ENCODE data around the gene DUSP19. TPM values are rescaled to one million over a fixed set of nuclear protein-coding genes. Genes with fewer than 3 reads are reported as not detected.

DUSP19 gene
- total RNA-seq, 1 donor from 2014 or later: 0.80 TPM

DNA sequence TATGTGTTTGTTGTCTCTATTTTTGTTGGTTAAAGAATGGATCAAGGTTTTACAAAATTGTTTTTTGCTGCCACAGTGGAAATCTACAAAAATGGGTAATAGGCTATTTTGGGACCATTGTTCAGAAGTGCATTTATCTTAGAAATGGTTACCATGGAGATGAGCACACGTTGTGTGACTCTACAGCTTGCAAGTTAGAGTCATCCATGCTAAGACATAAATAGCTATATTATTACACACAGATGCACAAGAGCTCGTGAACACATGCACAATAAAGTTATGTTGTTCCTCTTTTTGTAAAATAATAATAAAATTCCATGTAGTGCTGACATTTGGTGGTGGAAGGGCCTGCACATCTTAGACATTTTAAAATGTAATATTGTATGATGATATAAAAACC lies 15.5 kb upstream of the DUSP19 start:
- intact Hi-C loops (cut with micrococcal nuclease): no loop called here

DNA sequence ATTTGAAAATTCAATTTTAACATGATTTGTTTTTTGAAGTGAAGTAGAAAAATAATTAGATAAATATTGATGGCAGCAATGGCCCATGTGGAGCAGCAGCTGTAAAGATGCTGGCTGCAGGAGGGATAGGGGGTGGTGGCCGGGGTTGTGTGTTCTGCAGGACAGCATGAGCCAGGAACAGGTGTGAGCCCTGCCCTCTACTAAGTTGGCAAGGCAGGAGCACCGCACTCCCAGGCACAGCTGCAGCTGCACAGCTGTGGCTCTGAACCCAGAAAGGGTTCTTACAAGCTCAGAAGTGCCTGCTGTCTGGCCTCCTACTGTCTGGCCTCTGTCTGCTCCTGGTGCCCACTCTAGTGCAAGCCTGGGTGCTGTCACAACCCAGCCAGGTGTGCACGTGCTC lies 10.0 kb upstream of the DUSP19 start:
- intact Hi-C loops (cut with micrococcal nuclease): no loop called here

DNA sequence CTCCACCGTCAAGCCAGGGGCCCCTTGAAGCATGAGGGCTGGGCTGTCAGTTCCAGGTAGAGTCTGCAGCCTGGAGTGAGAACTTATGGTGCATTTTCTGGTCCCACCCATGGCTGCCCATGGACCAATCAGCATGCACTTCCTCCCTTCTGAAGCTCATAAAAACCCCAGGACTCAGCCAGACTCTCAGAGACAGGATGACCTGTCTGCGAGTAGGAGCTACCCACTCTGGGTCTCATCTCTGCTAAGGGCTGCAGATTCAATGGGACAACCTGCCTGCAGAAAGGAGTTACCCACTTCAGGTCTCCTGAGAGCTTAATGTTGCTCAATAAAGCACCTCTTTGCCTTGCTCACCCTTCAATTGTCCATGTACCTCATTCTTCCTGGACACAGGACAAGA lies 9.4 kb upstream of the DUSP19 start:
- intact Hi-C loops (cut with micrococcal nuclease): no loop called here

DNA sequence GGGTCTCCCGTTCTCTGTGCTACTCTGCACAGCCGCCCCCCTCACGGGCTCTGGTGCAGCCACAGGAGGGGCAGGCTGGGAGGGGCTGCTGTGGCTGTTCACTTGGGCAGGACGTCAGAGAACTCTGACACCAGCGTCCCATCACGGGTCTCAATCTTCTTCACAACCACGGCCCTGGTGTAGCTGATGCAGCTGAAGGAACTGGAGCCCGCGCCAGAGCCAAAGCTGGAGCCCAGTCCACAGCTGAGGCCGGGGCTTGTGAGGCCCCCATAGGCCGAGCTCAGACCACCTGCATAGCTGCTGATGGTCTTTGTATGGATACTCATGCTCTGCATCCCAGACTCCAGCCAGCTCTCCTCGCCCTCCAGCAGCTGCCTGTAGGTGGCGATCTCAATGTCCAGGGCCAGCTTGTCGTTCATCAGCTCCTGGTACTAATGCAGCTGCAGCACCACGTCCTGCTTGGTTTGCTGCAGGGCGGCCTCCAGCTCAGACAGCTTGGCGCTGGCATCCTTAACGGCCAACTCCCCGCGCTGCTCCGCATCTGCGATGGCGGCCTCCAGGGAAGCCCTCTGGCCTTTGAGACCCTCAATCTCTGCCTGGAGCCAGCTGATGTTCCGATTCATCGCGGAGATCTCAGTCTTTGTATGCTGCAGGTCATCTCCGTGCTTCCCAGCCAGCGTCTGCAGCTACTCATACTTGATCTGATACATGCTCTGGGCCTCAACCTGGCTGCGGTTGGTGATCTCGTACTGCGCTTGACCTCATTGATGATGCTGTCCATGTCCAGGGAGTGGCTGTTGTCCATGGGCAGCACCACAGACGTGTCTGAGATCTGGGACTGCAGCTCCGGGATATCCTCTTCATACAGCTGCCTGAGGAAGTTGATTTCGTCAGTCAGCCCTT lies 7.4 kb upstream of the DUSP19 start:
- intact Hi-C loops (cut with micrococcal nuclease): no loop called here

DNA sequence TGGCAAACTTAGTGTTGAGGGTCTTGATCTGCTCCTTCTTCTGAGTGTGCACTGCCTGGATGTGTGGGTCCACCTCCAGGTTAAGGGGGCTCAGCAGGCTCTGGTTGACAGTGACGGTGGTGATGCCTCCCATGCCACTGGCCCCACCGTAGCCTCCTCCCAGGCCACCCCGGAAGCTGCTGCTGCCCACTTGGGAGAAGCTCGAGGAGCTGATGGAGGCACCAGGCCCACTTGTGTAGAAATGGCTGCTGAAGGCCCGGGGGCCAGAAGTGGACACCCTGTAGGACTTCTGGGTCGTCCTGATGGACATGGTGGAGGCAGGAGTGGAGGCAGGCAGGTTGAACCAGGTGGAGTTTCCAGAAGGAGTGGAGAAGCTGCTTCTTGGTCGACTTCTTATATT lies 6.4 kb upstream of the DUSP19 start:
- intact Hi-C loops (cut with micrococcal nuclease): no loop called here

DNA sequence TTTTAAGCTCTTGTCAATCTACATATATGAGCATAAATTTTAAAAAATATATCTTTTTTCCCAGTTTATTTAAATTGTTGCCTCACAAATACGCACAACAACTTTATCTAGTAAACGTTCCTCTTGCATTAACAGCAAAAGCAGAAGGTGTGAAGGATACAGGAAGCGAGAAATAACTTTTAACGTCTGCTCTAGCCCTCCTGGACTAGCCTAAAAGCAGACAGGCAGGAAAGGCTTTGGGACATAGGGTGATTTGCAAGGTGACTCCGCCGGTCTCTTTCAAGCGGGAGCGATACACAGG lies 434 bp upstream of the DUSP19 start:
- intact Hi-C loops (cut with micrococcal nuclease): loop anchor here (1.0 kb wide), 3 partner anchors 40 to 362 kb away; partner anchors contain the start of genes DNAJC10, NCKAP1 and NUP35

DNA sequence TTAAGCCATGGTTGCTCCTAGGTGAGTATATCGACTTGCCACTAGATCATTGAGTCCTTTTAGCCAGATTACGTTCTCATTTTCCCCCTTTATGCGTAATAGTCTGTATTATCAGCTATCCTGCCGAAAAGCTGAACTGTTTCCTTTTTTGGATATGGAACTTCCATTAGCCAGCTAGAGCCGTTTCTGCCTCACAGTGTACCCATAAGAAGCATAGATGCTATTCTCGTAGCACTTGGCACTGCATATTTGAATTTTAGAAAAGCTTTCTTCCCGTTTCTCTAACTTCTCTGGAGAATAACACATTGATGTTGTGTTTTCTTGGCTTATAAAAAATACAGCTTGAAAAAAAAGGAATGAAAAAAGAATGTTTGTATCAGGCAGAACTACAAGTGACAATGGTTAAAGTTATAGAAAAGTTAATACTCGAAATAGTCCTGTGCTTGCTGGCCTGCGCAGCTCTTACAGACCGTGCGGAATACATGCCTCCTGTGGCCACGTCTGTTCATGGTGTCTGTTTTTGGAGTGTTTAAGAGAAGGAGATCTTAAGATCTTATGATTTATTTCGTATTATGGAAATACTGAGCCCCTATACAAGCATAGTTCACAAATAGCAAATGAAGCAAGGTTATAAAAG lies 710 bp downstream of the DUSP19 start:
- intact Hi-C loops (cut with micrococcal nuclease): no loop called here

DNA sequence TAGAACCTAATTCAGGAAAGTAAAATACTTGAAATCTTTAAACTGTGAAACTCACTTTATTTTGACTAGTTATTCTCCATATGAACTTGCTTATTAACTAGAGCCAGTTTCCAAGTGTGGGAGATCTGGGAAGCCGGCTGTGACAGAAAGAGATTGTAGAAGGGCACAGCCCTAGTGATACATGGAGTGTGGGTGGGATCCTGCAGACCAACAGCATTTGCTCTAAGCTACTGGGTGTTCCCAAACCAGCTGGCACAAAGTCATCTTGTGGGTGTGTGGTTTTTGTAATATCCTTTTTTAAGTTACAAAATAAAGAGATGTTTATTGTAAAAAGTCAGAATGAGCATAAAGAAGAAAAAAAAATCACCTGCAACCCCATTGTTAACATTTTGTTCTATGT lies 3.4 kb downstream of the DUSP19 start:
- intact Hi-C loops (cut with micrococcal nuclease): no loop called here

DNA sequence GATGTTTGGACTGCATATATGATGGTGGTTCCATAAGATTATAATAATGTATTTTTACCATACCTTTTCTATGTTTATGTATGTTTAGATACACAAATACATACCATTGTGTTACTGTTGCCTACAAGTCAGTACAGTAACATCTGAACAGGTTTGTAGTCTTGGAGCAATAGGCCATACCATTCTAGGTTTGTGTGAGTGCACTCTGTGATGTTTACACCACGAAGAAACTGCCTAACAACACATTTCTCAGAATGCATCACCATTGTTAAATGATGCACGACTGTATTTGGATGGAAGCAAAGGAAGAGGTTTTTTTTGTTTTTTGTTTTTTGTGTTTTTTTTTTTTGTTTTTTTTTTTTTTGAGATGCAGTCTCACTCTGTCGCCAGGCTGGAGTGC lies 9.5 kb downstream of the DUSP19 start:
- intact Hi-C loops (cut with micrococcal nuclease): no loop called here

DNA sequence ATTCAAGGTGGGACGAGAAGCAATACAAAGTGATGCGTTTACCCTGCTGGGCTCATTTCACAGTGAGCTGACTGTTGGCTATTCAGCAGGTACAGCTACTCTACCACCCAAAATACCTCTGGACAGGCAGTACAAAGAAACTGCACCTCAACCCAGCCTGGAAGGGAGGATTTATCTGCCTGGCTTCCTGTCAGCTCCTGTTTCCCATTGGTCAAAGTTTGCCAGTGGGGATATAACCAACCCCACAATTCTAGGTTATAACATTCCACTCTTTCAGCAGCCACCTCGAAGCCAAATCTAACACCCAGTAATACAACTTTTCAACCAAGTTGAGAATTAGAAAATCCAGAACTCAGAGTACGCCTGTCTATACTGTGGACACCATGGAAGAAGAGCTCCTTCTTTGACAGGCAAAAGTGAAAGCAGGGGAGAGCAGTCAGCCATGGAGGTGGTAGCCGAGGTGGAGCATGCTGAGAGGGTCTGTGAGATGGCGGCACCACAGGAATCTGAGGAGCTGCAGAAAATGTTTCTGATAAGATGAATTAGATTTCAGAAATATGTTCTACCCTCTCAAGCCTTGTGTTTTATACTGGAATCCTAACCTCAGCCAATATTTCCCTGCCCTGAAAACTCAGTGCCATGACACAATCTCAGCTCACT lies 10.8 kb downstream of the DUSP19 start:
- intact Hi-C loops (cut with micrococcal nuclease): no loop called here

DNA sequence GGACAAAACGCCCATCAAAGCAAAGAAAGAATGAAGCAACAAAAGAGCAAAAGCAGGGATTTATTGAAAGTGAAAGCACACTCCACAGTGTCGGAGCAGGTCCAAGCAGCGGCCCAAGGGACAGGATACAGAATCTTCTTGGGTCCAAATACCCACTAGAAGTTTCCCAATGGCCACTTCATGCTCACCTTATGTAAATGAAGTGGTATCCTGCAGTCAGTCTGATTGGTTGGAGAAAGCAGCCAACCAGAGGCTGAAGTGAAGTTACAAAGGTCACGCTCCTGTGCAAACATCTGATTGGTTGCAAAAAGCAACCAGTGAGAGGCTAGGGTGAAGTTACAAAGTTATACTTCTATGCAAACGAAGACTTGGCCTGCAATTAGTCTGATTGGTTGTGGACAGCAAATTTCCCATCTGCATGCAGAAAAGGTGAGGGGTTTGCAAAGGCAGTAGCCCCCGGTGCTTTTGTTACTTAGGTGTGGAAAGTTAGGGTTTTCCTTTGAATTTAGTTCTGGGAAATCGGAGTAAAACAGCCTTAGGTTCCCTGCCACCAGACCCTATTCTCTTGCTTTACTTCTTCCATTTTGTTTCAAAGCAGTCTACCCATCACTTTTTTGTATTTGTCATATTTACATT lies 12.9 kb downstream of the DUSP19 start:
- intact Hi-C loops (cut with micrococcal nuclease): no loop called here

DNA sequence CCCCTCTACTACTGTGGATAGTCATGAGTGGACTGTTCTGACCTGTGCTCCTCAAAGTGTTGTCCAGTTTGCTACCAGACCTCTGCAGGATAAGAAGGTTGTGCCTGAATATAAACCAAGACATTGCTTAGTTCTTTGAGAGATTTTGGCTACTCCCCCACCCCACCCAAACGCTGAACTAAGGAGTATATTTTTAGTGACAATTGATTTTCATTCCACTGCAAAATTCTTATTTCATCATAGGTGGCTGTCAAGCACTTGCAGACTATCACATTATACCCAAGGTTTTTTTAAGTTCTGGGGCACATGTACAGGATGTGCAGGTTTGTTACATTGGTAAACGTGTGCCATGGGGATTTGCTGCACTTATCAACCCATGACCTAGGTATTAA lies 13.4 kb downstream of the DUSP19 start:
- intact Hi-C loops (cut with micrococcal nuclease): no loop called here

DNA sequence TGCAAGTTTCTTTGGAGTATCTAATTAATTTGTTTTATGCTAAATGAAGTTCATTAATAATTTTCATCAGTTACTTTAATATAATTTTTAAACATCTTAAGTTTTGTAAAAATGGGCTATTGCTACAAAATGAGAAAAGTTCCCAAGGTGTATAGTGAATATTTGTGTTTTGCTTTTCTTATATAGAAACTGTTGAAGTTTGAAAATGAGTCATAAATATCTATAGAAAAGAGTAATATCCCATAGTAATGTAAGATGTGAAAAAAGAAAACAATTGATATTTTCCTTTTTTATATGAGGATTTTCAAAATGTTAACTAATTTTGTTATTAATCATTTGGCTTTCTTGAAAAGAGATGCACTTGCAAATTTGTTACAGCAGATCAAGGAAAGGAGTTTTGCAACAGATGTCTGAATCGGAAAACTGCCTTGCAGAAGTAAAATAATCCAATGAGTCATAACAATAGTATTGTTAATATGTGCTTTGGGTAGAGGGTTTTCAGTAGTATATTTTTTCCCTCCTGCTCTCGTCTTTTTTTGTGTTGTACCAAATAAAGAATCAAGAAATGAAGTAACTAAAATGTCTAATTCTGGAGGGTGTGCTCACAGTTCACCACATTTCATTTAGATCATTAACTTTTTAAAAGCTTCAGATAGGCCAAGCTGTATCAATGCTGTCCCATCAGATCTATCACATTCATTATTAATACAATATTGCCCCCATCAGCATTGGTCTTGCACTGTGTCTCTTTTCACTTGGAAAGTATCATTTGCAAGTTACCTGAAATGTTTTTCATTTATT lies 15.5 kb downstream of the DUSP19 start:
- intact Hi-C loops (cut with micrococcal nuclease): no loop called here

DNA sequence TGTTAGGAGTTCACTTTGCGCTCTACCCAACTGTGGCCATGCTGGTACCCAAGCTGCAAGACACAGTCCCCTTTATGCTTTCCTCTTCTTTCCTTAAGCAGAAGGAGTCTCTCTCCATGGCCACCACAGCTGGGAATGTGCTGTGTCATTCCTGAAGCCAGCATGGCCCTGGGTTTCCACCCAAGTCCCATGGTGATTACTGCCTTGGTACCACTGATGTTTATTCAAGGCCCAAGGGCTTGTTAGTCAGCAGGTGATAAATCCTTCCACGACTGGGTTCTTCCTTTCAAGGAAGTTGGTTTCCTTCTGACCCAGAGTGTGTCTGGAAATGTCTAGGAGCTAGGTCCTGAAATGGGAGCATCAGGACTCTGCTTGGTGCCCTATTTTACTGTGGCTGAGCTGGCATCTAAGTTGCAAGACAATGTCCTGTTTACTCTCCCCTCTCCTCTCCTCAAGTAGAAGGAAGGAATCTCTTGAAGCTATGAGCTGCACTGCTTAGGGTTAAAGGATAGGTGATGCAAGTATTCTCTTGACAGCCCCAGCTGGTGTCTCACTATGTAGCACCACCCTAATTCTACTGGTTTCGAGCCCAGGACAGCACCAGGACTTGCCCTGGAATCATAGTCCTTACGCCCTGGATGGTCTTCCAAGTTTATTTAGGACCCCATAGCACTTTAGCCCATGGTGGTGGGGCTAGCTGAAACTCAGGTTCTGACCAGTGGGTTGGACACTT lies 27.0 kb downstream of the DUSP19 start:
- intact Hi-C loops (cut with micrococcal nuclease): no loop called here

DNA sequence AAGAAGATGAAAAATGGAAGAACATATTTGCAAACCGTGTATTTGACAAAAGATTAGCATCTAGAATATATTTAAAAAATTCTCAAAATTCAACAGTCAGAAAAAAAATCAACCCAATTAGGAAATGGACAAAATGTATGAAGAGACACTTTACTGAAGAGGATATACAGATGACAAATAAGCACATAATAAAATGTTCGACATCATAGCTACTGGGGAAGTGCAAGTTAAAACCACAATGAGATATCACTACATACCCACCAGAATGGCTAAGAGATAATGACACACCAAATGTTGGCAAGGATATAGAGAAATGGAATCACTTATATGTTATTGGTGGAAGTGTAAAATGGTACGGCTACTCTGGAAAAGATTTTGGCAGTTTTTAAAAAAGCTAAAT lies 34.0 kb downstream of the DUSP19 start:
- intact Hi-C loops (cut with micrococcal nuclease): no loop called here

DNA sequence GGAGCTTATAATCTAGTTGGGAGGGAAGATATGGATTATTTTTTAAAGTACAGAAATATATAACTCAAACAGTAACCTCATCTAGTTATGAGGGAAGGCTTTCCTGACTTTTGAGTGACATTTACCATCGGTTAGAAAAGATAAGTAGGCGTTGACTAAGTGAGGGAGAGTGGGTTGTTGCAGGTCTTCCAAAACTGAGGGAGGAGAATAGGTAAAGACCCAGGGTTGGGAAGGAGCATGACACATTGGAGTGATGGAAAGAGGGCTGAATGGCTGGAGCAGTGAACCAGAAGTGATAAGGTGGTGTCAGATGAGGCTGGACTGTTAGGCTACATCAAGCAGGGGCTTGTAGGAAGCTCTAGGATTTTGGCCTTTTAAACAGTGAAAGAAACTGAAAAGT lies 35.1 kb downstream of the DUSP19 start:
- intact Hi-C loops (cut with micrococcal nuclease): no loop called here

DNA sequence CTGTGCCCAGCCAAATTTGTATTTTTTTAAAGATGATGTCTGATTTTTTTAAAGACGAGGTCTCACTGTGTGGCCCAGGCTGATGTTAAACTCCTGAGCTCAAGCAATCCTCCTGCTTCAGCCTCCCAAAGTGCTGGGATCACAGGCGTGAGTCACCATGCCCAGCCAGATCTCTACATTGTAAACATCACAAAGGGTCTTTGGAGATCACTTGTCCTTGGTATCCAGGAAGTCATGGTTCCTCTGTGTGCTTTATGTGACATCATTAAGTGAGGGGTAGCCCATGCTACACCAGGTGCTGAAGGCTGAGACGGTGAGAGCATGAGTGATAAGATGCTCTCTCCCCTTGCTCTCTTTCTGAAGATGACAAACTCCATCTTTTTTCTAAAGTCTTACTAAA lies 38.7 kb downstream of the DUSP19 start:
- intact Hi-C loops (cut with micrococcal nuclease): no loop called here

DNA sequence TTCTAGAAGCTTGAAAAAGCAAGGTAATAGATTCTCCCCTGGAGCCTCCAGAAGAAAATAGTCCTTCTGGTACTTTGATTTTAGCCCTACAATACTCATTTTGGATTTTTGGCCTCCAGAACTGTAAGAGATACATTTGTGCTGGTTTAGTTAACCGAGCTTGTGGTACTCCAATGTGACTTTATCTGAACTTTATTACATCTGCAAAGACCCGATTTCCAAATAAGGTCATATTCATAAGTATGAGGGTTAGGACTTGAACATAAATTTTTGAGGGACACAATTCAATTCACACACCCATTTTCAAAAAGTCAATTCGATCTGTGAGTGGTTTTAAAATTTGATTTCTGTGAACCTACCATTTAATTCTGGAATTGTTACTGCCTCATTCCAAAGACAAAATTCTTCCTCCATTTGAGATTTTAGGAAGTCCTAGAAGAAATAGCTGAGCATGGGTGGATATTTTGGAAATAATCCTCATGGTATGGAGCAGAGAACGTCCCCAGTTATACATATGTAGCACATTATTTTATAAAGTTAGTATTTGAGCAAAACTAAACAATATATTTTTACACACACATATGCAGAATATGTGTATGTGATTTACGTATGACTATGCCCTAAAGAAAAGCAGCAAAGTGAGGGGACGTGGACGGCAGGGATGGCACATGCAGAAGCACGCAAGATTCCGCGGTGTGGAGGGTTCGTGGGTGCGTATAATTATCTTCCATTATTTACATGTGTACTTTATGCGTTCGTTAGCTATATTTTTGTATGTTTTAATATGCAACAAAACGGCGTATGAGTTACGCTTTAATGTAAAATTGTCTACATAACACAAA lies 44.8 kb downstream of the DUSP19 start:
- intact Hi-C loops (cut with micrococcal nuclease): loop anchor here (10.0 kb wide), 1 partner anchor 91 kb away; no protein-coding TSS in a partner anchor

DNA sequence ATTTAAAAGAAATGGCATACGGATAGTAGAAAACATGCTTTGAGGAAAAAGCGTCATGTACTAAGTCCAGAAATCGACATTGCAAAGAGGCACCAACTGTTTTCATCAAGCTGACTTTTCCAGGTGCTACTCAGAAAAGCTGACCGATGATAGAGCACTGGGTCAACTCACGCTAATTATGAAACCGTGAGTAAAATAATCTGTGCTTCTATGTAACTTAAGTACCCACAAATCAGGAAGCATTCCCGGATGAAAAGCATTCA lies 45.3 kb downstream of the DUSP19 start:
- intact Hi-C loops (cut with micrococcal nuclease): loop anchor here (1.0 to 10.0 kb wide), 4 partner anchors 46 to 408 kb away; partner anchors contain the start of genes DNAJC10, DUSP19 and NCKAP1

Measured in T-helper 2 cell treated with Interferon-gamma antibody and Interleukin-4, amounts not matched to agents 100 ng/mL and 5 ng/mL, for 36 hours (primary cell).